Heart left ventricle (tissue), 16 donors: ENCODE measurements around the gene ETV4. TPM values are rescaled to one million over a fixed set of nuclear protein-coding genes. Genes with fewer than 3 reads are reported as not detected.

ENCODE experiments used
- ATAC-seq, 4 donors: fragments of 200-7000 bp; cut with Tn5 transposase; one replicate each; pipeline ENCODE4 v1.9.1; 2020 to 2022; ENCODE audit warnings: moderate library complexity in 4 of 4, mild to moderate bottlenecking in 3 of 4, moderate number of reproducible peaks in 1 of 4
- DNase-seq, 5 donors: peaks; one replicate each; pipeline ENCODE4 v3.0.0-alpha.2; 2020
- H3K27ac ChIP-seq, 12 donors: fragments of 200-600 bp; sonication (generic) in 4 of 12; one replicate each; pipeline versions ENCODE4 v1.5.0 to v1.8.0; 2016 to 2022; ENCODE audit warnings: mild to moderate bottlenecking in 2 of 12
- H3K27me3 ChIP-seq, 9 donors: fragments of 200-600 bp; sonication (generic) in 2 of 9; one replicate each; pipeline versions ENCODE4 v1.5.1 to v1.8.0; 2016 to 2022; ENCODE audit warnings: mild to moderate bottlenecking in 3 of 9
- H3K36me3 ChIP-seq, 9 donors: fragments of 200-600 bp; sonication (generic) in 2 of 9; one replicate each; pipeline versions ENCODE4 v1.5.0 to v1.8.0; 2018 to 2022; ENCODE audit warnings: mild to moderate bottlenecking in 2 of 9
- H3K4me1 ChIP-seq, 12 donors: fragments of 200-600 bp; sonication (generic) in 4 of 12; one replicate each; pipeline versions ENCODE4 v1.5.0 to v1.8.0; 2016 to 2022; ENCODE audit warnings: mild to moderate bottlenecking in 3 of 12
- H3K4me3 ChIP-seq, 12 donors: fragments of 200-600 bp; sonication (generic) in 4 of 12; one replicate each; pipeline versions ENCODE4 v1.5.0 to v1.8.0; 2017 to 2022; ENCODE audit warnings: mild to moderate bottlenecking in 9 of 12, moderate library complexity in 4 of 12
- H3K9me3 ChIP-seq, 12 donors: fragments of 200-600 bp; sonication (generic) in 4 of 12; one replicate each; pipeline versions ENCODE4 v1.5.0 to v1.8.0; 2016 to 2022; ENCODE audit warnings: mild to moderate bottlenecking in 1 of 12
- POLR2A ChIP-seq, 2 donors: fragments of 450-650 bp; IDR thresholded peaks; one replicate each; pipeline ENCODE4 v1.6.1; 2017; ENCODE audit warnings: antibody characterized with exemption in 2 of 2, mild to moderate bottlenecking in 2 of 2, moderate library complexity in 2 of 2
- WGBS, 4 donors: extraction: QIAGEN DNeasy Blood & Tissue Kit in 2 of 4; methylation state at CpG; one replicate each; pipeline versions ENCODE4 v1.1.5 to v1.1.7; 2013 to 2018; 5-methylcytosine and 5-hydroxymethylcytosine counted together
- intact Hi-C, 10 donors: fragments of 100-400 bp; cut with DNase I; formaldehyde crosslinking; loops; one replicate each; pipeline versions ENCODE4 v1.11.1 to v1.14.2; 2022
- polyA plus RNA-seq, 2 donors: library from polyadenylated mRNA; stranded (reverse); fragments of 200-250 nt; gene quantifications; one replicate each; pipeline ENCODE4 v1.2.3, GENCODE V29; 2013
- total RNA-seq, 9 donors: library from RNA; depleted of rRNA in 2 of 9; stranded (reverse); fragments of >200 nt in 2 of 9; fragmentation: NEBNext Ultra II Directional in 3 of 9; extraction: Animal tissue kit (Norgen Biotek cat#: 25700) in 3 of 9; gene quantifications; one replicate each; pipeline versions ENCODE4 v1.1.0 to v1.2.4, GENCODE V29; 2016 to 2023
- TF ChIP-seq, protein P1 (sequence below), 12 donors: fragments of 200-600 bp; sonication (generic) in 4 of 12; IDR thresholded peaks; one replicate each; pipeline versions ENCODE4 v1.5.0 to v1.8.0; 2018 to 2022; ENCODE audit warnings: antibody characterized with exemption in 12 of 12, mild to moderate bottlenecking in 5 of 12
- donor health status: ischemic (EF 13 %, LVEDD 7.1; RV severe dilation, severe dysfunction).
- donor health status: healthy with polysubstance abuse.
- donor health status: DM: no; HTN: yes; CAD: no.
- donor health status: DM: no; HTN: no; CAD: no.
- donor health status: ischemic (EF 25% LVEDD 6.9; RV normal size, moderate dysfunction).
- donor health status: ischemic (EF 25% LVEDD 5.7; RV mildly dilated, moderate dysfunction).
- donor health status: healthy.
- donor health status: DM: yes; HTN: yes; CAD: no.
- donor health status: ischemic (EF 35%, LVEDD 5.7; RV mildly dilated, moderate dysfunction).
- donor health status: nonischemic (EF 11% LVEDD 7.7; RV severe dilation, severe dysfunction).
- donor health status: DM: yes; HTN: yes; CAD: no.
- donor health status: PGD.
- donor health status: ischemic (EF 29% LVEDD 5.4; RV normal size, mild dysfunction).
- donor health status: nonischemic (EF 23%, LVEDD 6.1; RV moderate dilation, normal function).

ETV4 gene
- total and polyA plus RNA-seq, 11 donors, result 0.30 to 1.7 (median 0.74) TPM

DNA sequence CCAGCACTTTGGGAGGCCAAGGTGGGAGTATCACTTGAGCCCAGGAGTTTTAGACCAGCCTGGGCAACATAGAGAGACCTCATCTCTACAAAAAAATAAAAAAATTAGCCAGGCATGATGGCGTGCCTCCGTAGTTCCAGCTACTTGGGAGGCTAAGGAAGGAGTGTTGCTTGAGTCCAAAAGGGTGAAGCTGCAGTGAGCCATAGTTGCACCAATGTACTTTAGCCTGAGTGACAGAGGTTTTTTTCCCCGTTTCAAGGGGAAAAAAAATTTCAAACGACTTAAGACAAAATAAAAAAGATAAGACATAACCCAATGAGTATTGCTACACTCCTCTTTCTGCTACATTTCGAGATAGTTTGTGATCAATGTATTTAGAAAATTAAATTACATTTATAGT is 55.5 kb downstream of the ETV4 start:
- DNase-seq, result no peak
- Histone ChIP-seq H3K4me1 (peaks cover 0 to 21% (median 11%) of the 10 kb centered on the region in 12 donors), H3K27ac (no peak overlapping the region), H3K9me3 (no peaks in the 10 kb centered on the region), H3K4me3 (no peak overlapping the region), H3K27me3 (no peaks in the 10 kb centered on the region), H3K36me3 (peaks cover 2 to 66% (median 61%) of the 10 kb centered on the region in 9 donors)
- intact Hi-C loops, result no loop called here
- ATAC-seq, result no peak
- 84 to 89% (median 85%) methylated on average over 5 of the region's 5 CpGs for WGBS, 4 donors
- TF ChIP-seq, protein P1, sequence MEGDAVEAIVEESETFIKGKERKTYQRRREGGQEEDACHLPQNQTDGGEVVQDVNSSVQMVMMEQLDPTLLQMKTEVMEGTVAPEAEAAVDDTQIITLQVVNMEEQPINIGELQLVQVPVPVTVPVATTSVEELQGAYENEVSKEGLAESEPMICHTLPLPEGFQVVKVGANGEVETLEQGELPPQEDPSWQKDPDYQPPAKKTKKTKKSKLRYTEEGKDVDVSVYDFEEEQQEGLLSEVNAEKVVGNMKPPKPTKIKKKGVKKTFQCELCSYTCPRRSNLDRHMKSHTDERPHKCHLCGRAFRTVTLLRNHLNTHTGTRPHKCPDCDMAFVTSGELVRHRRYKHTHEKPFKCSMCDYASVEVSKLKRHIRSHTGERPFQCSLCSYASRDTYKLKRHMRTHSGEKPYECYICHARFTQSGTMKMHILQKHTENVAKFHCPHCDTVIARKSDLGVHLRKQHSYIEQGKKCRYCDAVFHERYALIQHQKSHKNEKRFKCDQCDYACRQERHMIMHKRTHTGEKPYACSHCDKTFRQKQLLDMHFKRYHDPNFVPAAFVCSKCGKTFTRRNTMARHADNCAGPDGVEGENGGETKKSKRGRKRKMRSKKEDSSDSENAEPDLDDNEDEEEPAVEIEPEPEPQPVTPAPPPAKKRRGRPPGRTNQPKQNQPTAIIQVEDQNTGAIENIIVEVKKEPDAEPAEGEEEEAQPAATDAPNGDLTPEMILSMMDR (IDR thresholded peaks at IDR 0.05), result no peak
- TF ChIP-seq POLR2A (IDR thresholded peaks at IDR 0.05), result no peak

DNA sequence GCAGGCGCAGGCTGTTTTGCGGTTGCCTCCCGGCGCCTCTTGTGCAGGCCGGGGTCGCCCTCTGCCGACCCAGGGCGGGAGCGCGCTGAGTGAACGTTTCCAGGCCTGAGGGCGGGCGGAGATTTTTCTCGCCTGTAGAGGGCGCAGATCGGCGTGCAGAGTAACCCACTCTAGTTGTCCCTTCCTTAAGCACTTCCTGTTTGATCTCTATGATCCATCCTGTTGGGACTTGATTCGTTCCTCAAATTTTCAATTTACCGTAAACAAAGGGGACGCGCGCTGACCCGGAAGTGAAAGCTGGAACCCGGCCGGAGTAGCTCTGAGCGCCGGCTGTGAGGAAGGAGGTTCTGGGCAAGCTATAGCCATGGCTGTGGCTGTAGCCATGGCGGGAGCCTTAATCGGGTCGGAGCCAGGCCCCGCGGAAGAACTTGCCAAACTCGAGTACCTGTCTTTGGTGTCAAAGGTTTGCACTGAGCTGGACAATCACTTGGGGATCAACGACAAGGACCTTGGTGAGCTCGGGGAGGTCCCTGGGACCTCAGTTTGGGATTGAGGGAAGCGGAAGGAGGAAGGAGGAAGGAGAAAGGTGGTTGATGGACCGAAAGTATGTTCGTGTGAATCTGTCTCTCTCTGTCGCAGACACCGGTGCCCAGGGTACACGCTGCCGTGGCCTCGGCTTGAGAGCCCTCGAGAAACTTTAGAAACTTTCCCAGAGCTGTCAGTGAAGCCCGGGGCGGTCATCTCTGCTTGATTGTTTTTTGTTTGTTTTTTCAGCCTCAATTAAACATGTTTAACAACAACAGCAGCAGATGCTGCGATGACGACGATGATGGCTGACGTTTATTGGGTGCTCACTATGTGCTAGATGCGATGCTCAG is 62.2 kb downstream of the ETV4 start, which contains the start of gene DHX8:
Gene DHX8 (plus strand): TSS at position 302 of the 878 bp plus-strand sequence. CDS start 63 bp downstream, at position 365.
- ATAC-seq, result peak; percentile 99
- Histone ChIP-seq H3K36me3 (no peaks in the 10 kb centered on the region), H3K4me1 (peaks cover 0 to 41% (median 28%) of the 10 kb centered on the region in 12 donors), H3K4me3 (peak within 1 kb of the TSS; percentile 58 to 91 (median 77)), H3K27me3 (no peaks in the 10 kb centered on the region), H3K27ac (peak within 1 kb of the TSS; percentile 54 to 93 (median 82)), H3K9me3 (no peaks in the 10 kb centered on the region)
- TF ChIP-seq, protein P1 (IDR thresholded peaks at IDR 0.05), result peak; percentile 100
- TF ChIP-seq POLR2A (IDR thresholded peaks at IDR 0.05), result peak in 1 of 2 donors; percentile 80
- WGBS, 4 donors, result 0% methylated on average over 37 to 51 of the region's 51 CpGs
- intact Hi-C loops, result loop anchor here (1.0 to 2.0 kb wide), 3 partner anchors 89 to 95 kb away; no protein-coding TSS in a partner anchor
- DNase-seq, result peak; percentile 97 to 99 (median 97)

DNA sequence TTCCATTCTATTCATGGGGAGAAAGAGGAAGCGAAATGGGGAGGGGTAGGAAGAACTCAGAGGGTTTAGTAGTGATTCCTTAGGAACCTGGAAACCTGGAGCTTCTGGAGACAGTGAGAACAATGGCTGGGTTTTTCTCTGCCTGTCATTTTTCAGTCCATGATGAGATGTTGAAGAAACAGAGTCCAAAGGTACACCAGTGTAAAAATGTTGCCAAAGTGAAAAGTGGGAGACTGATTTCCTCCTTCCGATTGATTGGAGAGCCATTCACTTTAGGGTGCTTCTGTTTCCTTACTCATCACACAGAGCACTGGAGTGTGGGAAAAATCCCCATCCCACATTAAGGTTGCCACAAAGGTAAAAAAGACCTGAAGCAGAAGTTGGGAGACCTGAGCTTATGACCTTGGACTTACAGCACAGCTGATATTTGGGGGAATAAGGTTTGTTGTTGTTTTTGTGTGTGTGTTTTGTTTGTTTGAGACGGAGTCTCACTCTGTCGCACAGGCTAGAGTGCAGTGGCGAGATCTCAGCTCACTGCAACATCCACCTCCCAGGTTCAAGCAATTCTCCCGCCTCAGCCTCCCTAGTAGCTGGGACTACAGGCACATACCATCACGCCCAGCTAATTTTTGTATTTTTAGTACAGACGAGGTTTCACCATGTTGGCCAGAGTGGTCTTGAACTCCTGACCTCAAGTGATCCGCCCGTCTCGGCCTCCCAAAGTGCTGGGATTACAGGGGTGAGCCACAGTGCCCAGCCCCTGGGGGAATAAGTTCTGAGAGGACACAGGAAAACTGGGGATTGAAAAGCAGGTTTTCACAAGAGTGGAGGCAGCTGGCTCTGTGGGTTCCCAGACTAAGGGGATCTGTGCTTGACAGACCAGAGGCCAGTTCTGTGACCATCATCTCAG is 63.8 kb downstream of the ETV4 start:
- H3K9me3 ChIP-seq, result no peaks in the 10 kb centered on the region
- intact Hi-C loops, result loop anchor here (1.0 to 2.0 kb wide), 3 partner anchors 88 to 93 kb away; no protein-coding TSS in a partner anchor
- ATAC-seq (no peak), DNase-seq (no peak)
- H3K27ac ChIP-seq, result peak overlapping the region in 2 of 12 donors; percentile 79 to 89
- no peak for TF ChIP-seq POLR2A (IDR thresholded peaks at IDR 0.05)
- TF ChIP-seq, protein P1 (IDR thresholded peaks at IDR 0.05), result no peak
- H3K36me3 ChIP-seq, result no peaks in the 10 kb centered on the region
- peaks cover 0 to 36% (median 27%) of the 10 kb centered on the region in 12 donors for H3K4me1 ChIP-seq
- H3K4me3 ChIP-seq, result no peak overlapping the region
- WGBS, 4 donors, result 83 to 86% (median 84%) methylated on average over 11 of the region's 11 CpGs
- no peaks in the 10 kb centered on the region for H3K27me3 ChIP-seq
